Measurements from ENCODE around the gene FTCD. TPM values are rescaled to one million over a fixed set of nuclear protein-coding genes. Genes with fewer than 3 reads are reported as not detected.
"Not testable (repeated sequence)": the region's sequence is repeated elsewhere in the genome, so short reads cannot be mapped to it uniquely, and the experiment has no call there.

Gene FTCD
- total RNA-seq, 2 experiments from 2014 or later = 0.16 to 0.23 TPM

- Mint-ChIP-seq H3K27me3 (no peaks in the 10 kb centered on the region), H3K36me3 (ENCODE audit: low read depth) (no peaks in the 10 kb centered on the region), H3K4me3 (peak overlapping the region; percentile 77), H3K9me3 (ENCODE audit: low read depth) (no peaks in the 10 kb centered on the region), H3K27ac (peak overlapping the region; percentile 63), H3K4me1 (peaks cover 4% of the 10 kb centered on the region)
- CTCF ChIA-PET = no interaction called here
- POLR2A ChIA-PET = no interaction called here
- DNase-seq = peak; percentile 75
- ATAC-seq = peak; percentile 82
- intact Hi-C loops (cut with DNase I, micrococcal nuclease) = loop anchor here in 1 of 2 experiments (1.0 kb wide), 4 partner anchors 42 to 139 kb away; partner anchors contain the start of genes LSS, PCNT and YBEY
These were observed 29.5 kb upstream of the FTCD start for GRCh38 chr21:46184625-46185555.

GRCh38 chr21:46183910-46184624 is 28.7 kb upstream of the FTCD start, which contains the start of gene SPATC1L:
Gene SPATC1L (minus strand): TSS chr21:46184459. CDS start chr21:46182816, 1,643 bp downstream.
- DNase-seq (peak; percentile 58), ATAC-seq (peak; percentile 76)
- ChIA-PET POLR2A (no interaction called here), CTCF (no interaction called here)
- Mint-ChIP-seq H3K4me3 (peak within 1 kb of the TSS; percentile 77), H3K9me3 (ENCODE audit: low read depth) (no peaks in the 10 kb centered on the region), H3K27ac (peak within 1 kb of the TSS; percentile 63), H3K4me1 (peaks cover 4% of the 10 kb centered on the region), H3K36me3 (ENCODE audit: low read depth) (no peaks in the 10 kb centered on the region), H3K27me3 (no peaks in the 10 kb centered on the region)
- intact Hi-C loops (cut with DNase I, micrococcal nuclease) = loop anchor here in 1 of 2 experiments (1.0 kb wide), 4 partner anchors 41 to 140 kb away; partner anchors contain the start of genes LSS, PCNT and YBEY

GRCh38 chr21:46183337-46183909 is 28.0 kb upstream of the FTCD start:
- H3K36me3 Mint-ChIP-seq (ENCODE audit: low read depth); intact Hi-C loops (cut with DNase I, micrococcal nuclease); H3K9me3 Mint-ChIP-seq (ENCODE audit: low read depth); H3K27me3 Mint-ChIP-seq; H3K27ac Mint-ChIP-seq; CTCF ChIA-PET; POLR2A ChIA-PET; H3K4me1 Mint-ChIP-seq; DNase-seq; ATAC-seq: not testable (repeated sequence)
- peak overlapping the region; percentile 59 for H3K4me3 Mint-ChIP-seq

GRCh38 chr21:46182548-46183336 is 27.4 kb upstream of the FTCD start:
- intact Hi-C loops (cut with DNase I, micrococcal nuclease) = no loop called here
- CTCF ChIA-PET = no interaction called here
- Mint-ChIP-seq H3K36me3 (ENCODE audit: low read depth) (no peaks in the 10 kb centered on the region), H3K4me1 (peaks cover 4% of the 10 kb centered on the region), H3K4me3 (peak overlapping the region; percentile 59), H3K9me3 (ENCODE audit: low read depth) (no peaks in the 10 kb centered on the region), H3K27ac (no peak overlapping the region), H3K27me3 (no peaks in the 10 kb centered on the region)
- POLR2A ChIA-PET = no interaction called here
- no peak for DNase-seq
- ATAC-seq = no peak

GRCh38 chr21:46181953-46182547 is 26.7 kb upstream of the FTCD start:
- ChIA-PET CTCF (no interaction called here), POLR2A (no interaction called here)
- intact Hi-C loops (cut with DNase I, micrococcal nuclease) = no loop called here
- peaks cover 4% of the 10 kb centered on the region for H3K4me1 Mint-ChIP-seq
- H3K36me3 Mint-ChIP-seq (ENCODE audit: low read depth) = no peaks in the 10 kb centered on the region
- no peak for DNase-seq
- no peaks in the 10 kb centered on the region for H3K27me3 Mint-ChIP-seq
- H3K9me3 Mint-ChIP-seq (ENCODE audit: low read depth) = peaks cover 1% of the 10 kb centered on the region
- no peak for ATAC-seq
- H3K27ac Mint-ChIP-seq = no peak overlapping the region
- H3K4me3 Mint-ChIP-seq = no peak overlapping the region

GRCh38 chr21:46181436-46181835 is 26.1 kb upstream of the FTCD start:
- Mint-ChIP-seq H3K4me1 (peaks cover 4% of the 10 kb centered on the region), H3K4me3 (no peak overlapping the region), H3K27me3 (no peaks in the 10 kb centered on the region), H3K36me3 (ENCODE audit: low read depth) (no peaks in the 10 kb centered on the region), H3K9me3 (ENCODE audit: low read depth) (peaks cover 5% of the 10 kb centered on the region), H3K27ac (no peak overlapping the region)
- CTCF ChIA-PET = no interaction called here
- POLR2A ChIA-PET = no interaction called here
- ATAC-seq (no peak), DNase-seq (no peak)
- intact Hi-C loops (cut with DNase I, micrococcal nuclease) = no loop called here

GRCh38 chr21:46180778-46181391 is 25.5 kb upstream of the FTCD start:
- no peak overlapping the region for H3K4me3 Mint-ChIP-seq
- DNase-seq (no peak), ATAC-seq (no peak)
- no peaks in the 10 kb centered on the region for H3K27me3 Mint-ChIP-seq
- H3K36me3 Mint-ChIP-seq (ENCODE audit: low read depth) = no peaks in the 10 kb centered on the region
- peaks cover 9% of the 10 kb centered on the region for H3K9me3 Mint-ChIP-seq (ENCODE audit: low read depth)
- POLR2A ChIA-PET = no interaction called here
- no peak overlapping the region for H3K27ac Mint-ChIP-seq
- intact Hi-C loops (cut with DNase I, micrococcal nuclease) = no loop called here
- CTCF ChIA-PET = no interaction called here
- H3K4me1 Mint-ChIP-seq = peaks cover 4% of the 10 kb centered on the region

GRCh38 chr21:46180079-46180722 is 24.8 kb upstream of the FTCD start:
- Mint-ChIP-seq H3K27me3 (no peaks in the 10 kb centered on the region), H3K4me1 (peaks cover 4% of the 10 kb centered on the region), H3K9me3 (ENCODE audit: low read depth) (peaks cover 9% of the 10 kb centered on the region), H3K4me3 (no peak overlapping the region), H3K27ac (no peak overlapping the region), H3K36me3 (ENCODE audit: low read depth) (no peaks in the 10 kb centered on the region)
- no peak for DNase-seq
- POLR2A ChIA-PET = no interaction called here
- ATAC-seq = no peak
- intact Hi-C loops (cut with DNase I, micrococcal nuclease) = no loop called here
- CTCF ChIA-PET = no interaction called here

GRCh38 chr21:46179708-46180078 is 24.3 kb upstream of the FTCD start:
- intact Hi-C loops (cut with DNase I, micrococcal nuclease) = no loop called here
- Mint-ChIP-seq H3K27ac (no peak overlapping the region), H3K27me3 (no peaks in the 10 kb centered on the region), H3K9me3 (ENCODE audit: low read depth) (peaks cover 13% of the 10 kb centered on the region), H3K4me3 (no peak overlapping the region), H3K36me3 (ENCODE audit: low read depth) (peaks cover under 1% of the 10 kb centered on the region), H3K4me1 (peaks cover under 1% of the 10 kb centered on the region)
- POLR2A ChIA-PET = no interaction called here
- DNase-seq (no peak), ATAC-seq (no peak)
- CTCF ChIA-PET = no interaction called here

GRCh38 chr21:46178961-46179360 is 23.6 kb upstream of the FTCD start:
- Mint-ChIP-seq H3K4me3 (no peak overlapping the region), H3K36me3 (ENCODE audit: low read depth) (peaks cover 2% of the 10 kb centered on the region), H3K27me3 (no peaks in the 10 kb centered on the region), H3K4me1 (no peaks in the 10 kb centered on the region), H3K9me3 (ENCODE audit: low read depth) (peaks cover 18% of the 10 kb centered on the region), H3K27ac (no peak overlapping the region)
- ATAC-seq (no peak), DNase-seq (no peak)
- ChIA-PET CTCF (no interaction called here), POLR2A (no interaction called here)
- intact Hi-C loops (cut with DNase I, micrococcal nuclease) = no loop called here

Data from activated CD4-positive, alpha-beta T cell treated with anti-CD3 and anti-CD28 coated beads for 36 hours (primary cell).